GM10266 (cell line): ENCODE results near the gene HERPUD1.

Experiments
- DNase-seq: peaks from one replicate; pipeline ENCODE4 v3.0.0; 2012; ENCODE audit errors: extremely low spot score
- CTCF ChIP-seq: IDR thresholded peaks from 2 replicates; pipeline ENCODE4 v1.5.1; 2012; ENCODE audit warnings: mild to moderate bottlenecking, low read depth; ENCODE audit not compliant: control insufficient read depth, insufficient read depth; ENCODE audit errors: missing control alignments

HERPUD1 gene

DNA sequence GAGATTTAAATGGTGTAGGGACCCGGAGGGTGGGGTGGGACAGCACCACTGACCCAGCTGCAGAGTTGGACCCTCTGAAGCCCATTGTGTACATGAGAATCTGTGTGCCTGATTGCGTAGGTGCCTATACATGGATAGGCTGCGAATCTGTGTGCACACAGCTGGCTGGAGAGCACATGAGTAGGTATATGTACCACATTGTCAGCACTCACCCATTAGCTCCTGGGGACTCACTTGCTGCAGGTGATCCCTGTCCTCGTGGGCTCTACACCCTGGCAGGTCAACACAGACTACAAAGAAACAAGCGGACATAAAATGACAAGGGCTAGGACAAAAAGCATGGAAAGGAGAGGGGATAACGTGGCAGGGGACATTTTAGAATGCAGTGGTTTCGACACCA, 18.5 kb downstream of the HERPUD1 start:
- no peak for TF ChIP-seq CTCF
- no peak for DNase-seq

DNA sequence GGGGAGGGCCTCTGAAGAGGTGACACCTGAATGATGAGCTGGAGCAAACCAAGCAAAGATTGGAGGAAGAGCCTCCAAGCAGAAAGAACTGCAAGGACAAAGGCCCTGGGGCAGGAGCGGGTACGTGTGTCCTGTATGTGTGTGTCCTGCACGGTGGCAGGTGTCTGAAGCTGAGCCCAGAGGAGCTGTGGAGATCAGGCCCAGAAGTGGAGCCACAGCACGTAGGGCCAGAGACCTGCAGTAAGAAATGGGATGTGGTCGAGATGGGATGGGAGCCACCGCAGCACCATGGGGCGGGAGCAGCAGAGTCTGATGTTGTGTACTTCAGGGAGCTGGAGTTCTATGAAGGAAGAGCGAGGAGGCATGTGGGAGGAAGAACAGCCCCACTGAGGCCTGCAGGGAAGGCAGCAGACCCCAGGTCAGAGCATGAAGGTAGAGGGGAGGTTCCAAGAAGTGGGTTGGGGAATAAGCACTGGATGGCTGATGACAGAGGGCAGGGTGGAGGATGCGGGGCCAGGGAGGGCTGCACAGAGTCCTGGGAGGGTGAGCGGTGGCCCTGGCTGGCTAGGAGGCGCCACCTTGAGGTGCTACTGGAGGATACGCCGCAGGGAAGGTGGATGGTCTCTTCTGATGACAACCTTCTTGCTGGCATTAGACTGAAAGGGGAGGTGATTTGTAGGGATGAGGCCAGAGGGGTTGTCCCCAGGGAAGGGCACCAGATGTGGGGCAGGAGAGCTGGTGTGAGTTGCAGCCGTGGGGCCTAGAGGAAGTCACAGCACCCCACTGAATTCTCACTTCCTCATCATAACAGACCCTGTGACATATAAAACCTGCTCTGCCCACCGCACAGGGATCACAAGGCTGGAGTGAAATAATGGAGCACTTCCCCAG, 19.2 kb downstream of the HERPUD1 start:
- peak; percentile 66 for DNase-seq
- peak; percentile 84 for TF ChIP-seq CTCF

- no peak for DNase-seq
- no peak for TF ChIP-seq CTCF
Measured at GRCh38 chr16:56953006-56953405, 21.1 kb downstream of the HERPUD1 start.

DNA sequence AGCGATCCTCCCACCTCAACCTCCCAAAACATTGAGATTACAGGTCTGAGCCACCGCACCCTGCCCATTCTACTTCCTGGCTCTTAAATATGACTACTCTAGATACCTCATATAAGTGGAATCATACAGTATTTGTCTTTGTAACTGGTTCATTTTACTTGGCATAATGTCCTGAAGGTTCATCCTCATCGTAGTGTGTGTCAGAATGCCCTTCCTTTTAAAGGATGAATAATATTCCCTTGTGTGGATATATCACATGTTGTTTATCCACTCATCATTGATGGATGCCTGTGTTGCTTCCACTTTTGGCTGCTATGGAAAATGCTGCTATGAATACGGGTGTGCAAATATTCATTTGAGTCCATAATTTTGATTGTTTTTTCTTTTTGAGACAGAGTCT, 24.1 kb downstream of the HERPUD1 start:
- no peak for TF ChIP-seq CTCF
- no peak for DNase-seq

DNA sequence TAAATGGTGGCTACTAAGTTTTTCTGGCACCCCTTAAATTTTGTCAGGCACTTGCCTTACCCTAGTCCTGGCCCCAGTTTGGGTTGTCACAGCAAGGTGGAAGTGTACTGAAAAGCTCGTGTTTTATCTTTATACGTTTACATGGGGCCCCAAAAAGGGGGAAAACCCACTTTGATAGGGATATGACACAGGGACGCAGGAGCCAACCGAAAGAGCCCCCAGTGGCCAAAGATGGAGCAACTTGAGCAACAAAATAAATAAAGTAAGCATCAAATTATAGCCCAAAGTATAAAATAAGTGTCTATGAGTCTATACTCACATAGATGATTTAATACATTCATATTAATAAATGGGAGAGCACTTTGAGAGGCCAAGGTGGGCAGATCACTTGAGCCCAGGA, 24.8 kb downstream of the HERPUD1 start:
- DNase-seq = no peak
- TF ChIP-seq CTCF = no peak

DNA sequence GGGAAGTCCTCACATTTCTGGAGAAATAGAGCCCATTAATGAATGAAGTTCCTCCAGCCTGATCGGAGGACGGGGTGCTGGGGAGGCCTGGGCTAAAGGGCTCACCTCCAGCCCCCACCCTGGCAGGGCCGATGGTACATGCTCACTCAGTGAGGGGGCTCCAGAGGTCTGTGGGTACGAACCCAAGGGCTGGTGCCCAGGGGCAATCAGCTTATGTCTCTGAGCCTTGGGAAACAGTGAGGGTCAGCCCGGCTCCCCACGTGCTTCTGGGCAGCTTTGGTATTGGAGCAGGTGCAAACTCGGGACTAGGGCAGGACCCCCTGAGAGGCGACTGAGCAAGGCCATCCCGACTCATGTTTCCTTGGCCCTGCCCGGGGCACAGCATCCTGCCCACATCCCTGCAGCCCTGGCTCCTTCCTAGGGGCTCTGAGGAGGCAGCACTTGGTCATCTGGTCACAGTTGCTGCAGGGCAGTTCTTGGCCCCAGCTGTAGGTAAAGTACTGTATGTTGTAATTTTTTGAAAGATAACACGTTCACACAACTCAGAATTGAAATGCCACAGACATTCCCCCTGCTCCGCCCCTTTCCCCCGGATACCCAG, 28.8 kb downstream of the HERPUD1 start:
- TF ChIP-seq CTCF = no peak
- no peak for DNase-seq

- DNase-seq = no peak
- TF ChIP-seq CTCF = no peak
Measured at GRCh38 chr16:56961386-56961785, 29.4 kb downstream of the HERPUD1 start.
